Duodenal mucosa (tissue), 2 donors: ENCODE results near the gene RITA1.

ENCODE experiments used
- H3K27ac ChIP-seq: one replicate; pipeline ENCODE4 v1.7.0; 2013; ENCODE audit warnings: low read depth, low read length
- H3K27me3 ChIP-seq, 2 donors: one replicate each; pipeline ENCODE4 v1.7.0; 2013; ENCODE audit warnings: low read length in 2 of 2, control low read depth in 1 of 2; ENCODE audit not compliant: insufficient read depth in 2 of 2, control insufficient read depth in 1 of 2
- H3K36me3 ChIP-seq, 2 donors: one replicate each; pipeline ENCODE4 v1.7.0; 2013; ENCODE audit warnings: low read length in 2 of 2, control low read depth in 1 of 2; ENCODE audit not compliant: insufficient read depth in 2 of 2, control insufficient read depth in 1 of 2
- H3K4me1 ChIP-seq, 2 donors: one replicate each; pipeline ENCODE4 v1.7.0; 2013; ENCODE audit warnings: low read length in 2 of 2, control low read depth in 1 of 2; ENCODE audit not compliant: insufficient read depth in 2 of 2, control insufficient read depth in 1 of 2
- H3K4me3 ChIP-seq, 2 donors: one replicate each; pipeline ENCODE4 v1.7.0; 2013; ENCODE audit warnings: low read length in 2 of 2, low read depth in 1 of 2
- H3K9ac ChIP-seq, 2 donors: one replicate each; pipeline ENCODE4 v1.7.0; 2013; ENCODE audit warnings: low read length in 2 of 2, low read depth in 1 of 2
- H3K9me3 ChIP-seq, 2 donors: one replicate each; pipeline ENCODE4 v1.7.0; 2013; ENCODE audit warnings: low read length in 2 of 2, control low read depth in 1 of 2; ENCODE audit not compliant: control insufficient read depth in 1 of 2

RITA1 gene

DNA sequence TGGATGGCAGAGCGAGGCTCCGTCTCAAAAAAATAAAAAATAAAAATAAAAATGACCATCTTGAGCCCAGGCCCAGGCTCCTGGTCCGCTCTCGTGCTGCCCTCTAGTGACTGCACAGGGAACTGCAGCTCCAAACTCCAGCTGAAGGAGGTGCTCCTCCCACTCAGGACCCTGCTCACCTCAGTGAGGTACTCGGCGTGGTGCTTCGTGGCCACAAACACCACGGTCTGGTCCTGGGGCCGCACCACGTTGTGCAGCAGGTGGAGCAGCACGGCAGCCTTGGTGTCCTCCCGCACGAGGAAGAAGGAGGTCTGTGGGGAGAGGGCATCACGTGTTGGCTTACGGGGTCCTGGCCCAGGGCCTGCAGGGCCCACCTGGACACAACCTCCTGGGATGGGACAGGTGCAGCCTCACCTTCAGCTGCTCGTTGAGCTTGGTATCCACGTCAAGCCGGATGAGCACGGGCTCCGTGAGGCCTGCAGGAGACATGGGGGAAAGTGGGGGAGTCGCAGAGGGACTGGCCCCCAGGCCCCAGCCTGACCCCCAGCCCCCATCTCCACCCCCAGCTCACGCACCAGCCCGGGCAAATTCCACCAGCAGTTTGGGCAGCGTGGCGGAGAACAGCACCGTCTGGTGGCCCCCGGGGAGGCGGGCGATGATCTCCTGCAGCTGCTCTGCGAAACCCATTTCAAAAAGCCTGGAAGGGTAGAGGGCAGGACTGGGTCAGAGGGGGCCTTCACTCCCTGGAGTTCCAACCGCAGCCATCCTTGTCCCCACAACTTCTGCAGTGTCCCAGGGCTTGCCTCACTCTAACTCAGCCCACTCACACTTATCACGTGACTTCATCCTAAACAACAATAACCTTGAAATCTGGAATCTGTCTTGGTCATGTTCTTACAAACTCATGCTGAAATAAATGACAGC is 10.8 kb upstream of the RITA1 start:
- Histone ChIP-seq H3K9me3 (no peaks in the 10 kb centered on the region), H3K27ac (no peak overlapping the region), H3K4me1 (no peaks in the 10 kb centered on the region), H3K36me3 (peaks cover 61 to 87% of the 10 kb centered on the region in 2 donors), H3K27me3 (no peaks in the 10 kb centered on the region), H3K9ac (no peak overlapping the region), H3K4me3 (no peak overlapping the region)

DNA sequence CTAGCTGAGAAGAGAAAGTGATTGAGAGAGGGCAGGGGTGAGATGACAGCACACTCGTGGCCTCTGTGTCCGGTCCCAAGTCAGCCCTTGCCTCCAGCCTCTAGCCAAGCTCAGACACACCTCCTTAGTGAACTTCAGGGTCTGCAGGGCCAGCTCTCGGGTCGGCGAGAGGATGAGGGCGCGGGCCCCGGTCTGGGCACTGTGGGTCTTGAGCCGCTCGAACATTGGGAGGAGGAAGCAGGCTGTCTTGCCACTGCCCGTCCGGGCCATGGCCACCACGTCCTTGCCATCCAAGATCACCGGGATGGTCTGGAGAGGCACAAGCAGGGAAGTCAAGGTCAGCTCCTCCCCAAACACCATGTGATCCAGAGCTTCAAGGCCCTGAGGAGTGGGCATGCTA is 6.5 kb upstream of the RITA1 start:
- H3K9me3 ChIP-seq: no peaks in the 10 kb centered on the region
- peaks cover 37 to 66% of the 10 kb centered on the region in 2 donors for H3K36me3 ChIP-seq

DNA sequence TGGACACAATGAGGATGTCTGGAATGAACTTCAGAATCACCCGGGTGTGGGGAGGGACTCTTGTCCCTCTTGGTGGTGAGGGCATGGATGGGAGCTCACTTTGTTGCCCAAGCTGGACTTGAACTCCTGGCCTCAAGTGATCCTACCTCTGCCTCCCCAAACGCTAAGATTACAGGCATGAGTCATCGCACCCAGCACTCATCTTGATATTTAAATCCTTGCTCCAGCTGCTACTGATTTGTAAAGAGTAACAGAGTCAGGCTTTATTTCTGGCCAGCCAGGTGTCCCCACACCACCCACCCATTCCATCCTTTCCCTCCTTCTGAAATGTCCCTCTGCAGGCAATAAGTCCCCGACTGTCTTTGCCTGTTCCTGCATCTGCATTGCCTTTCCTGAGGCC is 5.2 kb upstream of the RITA1 start:
- no peak overlapping the region for H3K27ac ChIP-seq
- H3K9me3 ChIP-seq: no peaks in the 10 kb centered on the region
- no peak overlapping the region for H3K4me3 ChIP-seq
- H3K9ac ChIP-seq: no peak overlapping the region
- peaks cover 0 to 6% of the 10 kb centered on the region in 2 donors for H3K4me1 ChIP-seq
- peaks cover 33 to 56% of the 10 kb centered on the region in 2 donors for H3K36me3 ChIP-seq
- H3K27me3 ChIP-seq: no peaks in the 10 kb centered on the region

More for the DNA sequence above, 6.5 kb upstream of the RITA1 start:
- H3K27me3 ChIP-seq: no peaks in the 10 kb centered on the region
- no peak overlapping the region for H3K4me3 ChIP-seq
- no peak overlapping the region for H3K9ac ChIP-seq
- no peak overlapping the region for H3K27ac ChIP-seq
- peaks cover 0 to under 1% of the 10 kb centered on the region in 2 donors for H3K4me1 ChIP-seq

DNA sequence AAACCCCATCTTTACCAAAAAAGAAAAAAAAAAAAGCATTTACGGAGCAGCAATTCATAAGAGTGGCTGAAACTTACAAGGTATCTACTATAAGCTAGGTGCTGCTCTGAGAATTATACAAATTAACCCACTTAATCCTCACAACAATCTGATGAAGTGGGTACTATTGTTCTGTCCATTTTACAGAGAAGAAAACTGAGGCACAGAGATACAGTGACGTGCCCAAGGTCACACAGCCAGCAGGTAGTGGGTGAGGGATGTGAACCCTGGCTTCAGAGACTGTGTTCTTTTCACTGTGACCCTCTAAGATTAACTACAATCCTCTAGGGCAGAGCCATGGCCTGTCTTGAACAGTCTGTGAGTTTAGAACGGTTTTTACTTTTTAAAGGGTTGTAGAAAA is 3.5 kb upstream of the RITA1 start:
- Histone ChIP-seq H3K27me3 (no peaks in the 10 kb centered on the region), H3K4me3 (no peak overlapping the region), H3K27ac (no peak overlapping the region), H3K4me1 (peaks cover 10 to 17% of the 10 kb centered on the region in 2 donors), H3K9me3 (no peaks in the 10 kb centered on the region), H3K9ac (no peak overlapping the region), H3K36me3 (peaks cover 28 to 49% of the 10 kb centered on the region in 2 donors)

DNA sequence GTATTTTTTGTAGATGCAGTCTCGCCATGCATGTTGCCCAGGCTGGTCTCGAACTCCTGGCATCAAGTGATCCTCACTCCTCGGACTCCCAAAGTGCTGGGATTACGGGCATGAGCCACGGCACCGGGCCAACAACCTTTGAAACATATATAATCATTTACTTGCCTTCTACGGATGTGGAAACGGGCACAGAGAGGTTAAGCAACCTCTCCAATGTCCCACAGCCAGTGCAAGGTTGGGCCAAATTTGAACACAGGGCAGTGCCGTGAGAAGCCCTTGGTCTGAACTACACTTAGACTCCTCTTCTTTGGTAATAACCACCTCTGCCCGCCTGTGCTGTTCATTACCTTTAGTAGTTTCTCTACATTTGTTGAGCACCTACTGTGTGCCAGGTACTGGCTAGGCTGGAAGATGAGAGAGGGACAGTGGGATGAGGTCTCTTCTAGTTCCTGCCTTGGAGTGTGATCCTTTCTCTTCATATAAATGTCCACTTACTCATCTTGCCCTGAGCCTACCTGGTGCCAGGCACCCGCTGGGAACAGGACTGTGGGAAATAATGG is 2.4 kb upstream of the RITA1 start:
- Histone ChIP-seq H3K36me3 (peaks cover 18 to 38% of the 10 kb centered on the region in 2 donors), H3K27me3 (no peaks in the 10 kb centered on the region)

DNA sequence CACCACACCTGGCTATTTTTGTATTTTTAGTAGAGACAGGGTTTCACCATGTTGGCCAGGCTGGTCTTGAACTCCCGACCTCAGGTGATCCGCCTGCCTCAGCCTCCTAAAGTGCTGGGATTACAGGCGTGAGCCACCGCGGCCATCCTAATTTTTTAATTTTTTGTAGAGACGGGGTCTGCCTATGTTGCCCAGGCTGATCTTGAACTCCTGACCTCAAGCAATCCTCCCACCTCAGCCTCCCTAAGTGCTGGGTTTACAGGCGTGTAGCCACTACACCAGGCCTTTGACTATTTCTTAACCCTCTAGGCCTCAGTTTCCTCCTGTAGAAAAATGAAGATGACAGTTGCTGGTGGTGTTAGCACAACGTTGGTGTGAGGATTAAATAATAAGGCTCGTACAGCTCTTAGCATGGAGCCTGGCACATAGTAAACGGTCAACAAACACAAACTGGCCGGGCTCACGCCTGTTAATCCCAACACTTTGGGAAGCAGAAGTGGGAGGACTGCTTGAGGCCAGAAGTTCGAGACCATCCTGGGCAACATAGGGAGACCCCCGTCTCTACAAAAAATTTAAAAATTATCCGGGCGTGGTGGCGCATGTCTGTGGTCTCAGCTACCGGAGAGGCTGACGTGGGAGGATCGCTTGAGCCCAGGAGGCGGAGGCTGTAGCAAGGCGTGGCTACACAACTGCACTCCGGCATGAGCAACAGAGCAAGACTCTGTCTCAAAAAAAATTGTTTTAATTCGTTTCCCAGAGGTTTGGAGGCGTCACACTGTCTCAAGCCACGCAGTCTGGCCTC is 1.2 kb upstream of the RITA1 start:
- H3K4me3 ChIP-seq: peak overlapping the region; percentile 83 to 91
- H3K27me3 ChIP-seq: no peaks in the 10 kb centered on the region
- H3K9me3 ChIP-seq: no peaks in the 10 kb centered on the region
- peak overlapping the region; percentile 83 for H3K9ac ChIP-seq
- H3K4me1 ChIP-seq: peaks cover 13 to 21% of the 10 kb centered on the region in 2 donors
- H3K27ac ChIP-seq: peak overlapping the region; percentile 95
- H3K36me3 ChIP-seq: peaks cover 12 to 29% of the 10 kb centered on the region in 2 donors

More for the DNA sequence above, 2.4 kb upstream of the RITA1 start:
- H3K27ac ChIP-seq: no peak overlapping the region
- H3K4me3 ChIP-seq: no peak overlapping the region
- H3K4me1 ChIP-seq: peaks cover 13 to 21% of the 10 kb centered on the region in 2 donors
- no peaks in the 10 kb centered on the region for H3K9me3 ChIP-seq
- no peak overlapping the region for H3K9ac ChIP-seq

DNA sequence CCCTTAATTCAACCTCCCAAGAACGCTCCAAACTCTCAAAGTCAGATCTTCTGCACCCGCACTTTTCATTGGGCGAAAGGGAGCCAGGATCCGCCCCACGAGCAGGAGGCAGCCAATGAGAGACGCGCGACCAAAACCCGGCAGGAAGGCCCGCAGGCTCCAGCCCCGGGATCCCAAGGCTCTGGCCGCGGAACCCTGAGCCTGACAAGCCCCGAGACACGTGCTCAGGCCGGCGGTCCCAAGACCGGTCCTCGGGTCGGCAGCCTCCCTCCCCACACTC is 681 bp upstream of the RITA1 start:
- Histone ChIP-seq H3K36me3 (peaks cover 12 to 25% of the 10 kb centered on the region in 2 donors), H3K27me3 (no peaks in the 10 kb centered on the region), H3K9ac (peak overlapping the region; percentile 83), H3K4me1 (peaks cover 13 to 21% of the 10 kb centered on the region in 2 donors), H3K27ac (peak overlapping the region; percentile 95), H3K4me3 (peak overlapping the region; percentile 83 to 91), H3K9me3 (no peaks in the 10 kb centered on the region)

DNA sequence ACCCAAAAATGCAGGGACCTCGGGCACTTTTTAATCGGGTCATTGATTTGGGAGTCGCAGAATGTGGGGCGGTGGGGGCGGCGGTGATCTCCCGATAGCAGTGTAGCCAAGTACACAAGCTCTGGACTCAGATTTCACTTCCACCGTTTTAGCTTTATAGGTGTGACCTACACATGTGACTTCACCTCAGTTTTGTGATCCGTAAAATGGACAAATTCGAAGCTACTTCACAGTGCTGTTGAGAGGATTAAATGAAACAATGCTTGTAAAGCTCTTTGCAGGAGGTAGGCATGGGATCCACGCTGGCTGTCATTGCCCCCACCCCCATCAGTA is 478 bp downstream of the RITA1 start:
- Histone ChIP-seq H3K27ac (peak overlapping the region; percentile 95), H3K9me3 (no peaks in the 10 kb centered on the region), H3K36me3 (peaks cover 5 to 20% of the 10 kb centered on the region in 2 donors), H3K27me3 (no peaks in the 10 kb centered on the region), H3K4me1 (peaks cover 13 to 21% of the 10 kb centered on the region in 2 donors), H3K4me3 (peak overlapping the region; percentile 83 to 91), H3K9ac (peak overlapping the region; percentile 83)

DNA sequence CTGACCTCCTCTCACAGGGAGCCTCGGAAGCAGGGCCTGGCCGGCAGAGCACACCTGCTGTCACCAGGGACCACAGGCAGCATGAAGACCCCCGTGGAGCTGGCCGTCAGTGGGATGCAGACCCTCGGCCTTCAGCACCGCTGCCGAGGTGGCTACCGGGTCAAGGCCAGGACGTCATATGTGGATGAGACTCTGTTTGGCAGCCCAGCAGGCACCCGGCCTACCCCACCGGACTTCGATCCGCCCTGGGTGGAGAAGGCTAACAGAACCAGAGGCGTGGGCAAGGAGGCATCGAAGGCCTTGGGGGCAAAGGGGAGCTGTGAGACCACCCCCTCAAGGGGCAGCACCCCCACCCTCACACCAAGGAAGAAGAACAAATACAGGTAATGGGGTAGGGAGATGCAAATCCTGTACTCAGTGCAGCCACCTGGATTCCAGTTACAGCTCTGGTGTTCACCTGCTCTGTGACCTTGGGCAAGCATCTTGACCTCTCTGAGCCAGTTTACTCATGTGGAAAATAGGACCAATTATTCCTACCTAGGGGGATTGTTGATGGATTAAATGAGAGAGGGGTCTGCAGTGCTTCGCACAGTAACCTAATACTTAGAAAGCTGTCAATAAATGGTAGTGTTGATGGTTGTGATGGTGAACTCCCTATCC is 1.3 kb downstream of the RITA1 start:
- no peaks in the 10 kb centered on the region for H3K9me3 ChIP-seq
- H3K27ac ChIP-seq: no peak overlapping the region
- no peaks in the 10 kb centered on the region for H3K27me3 ChIP-seq
- peak overlapping the region; percentile 83 to 91 for H3K4me3 ChIP-seq
- peaks cover 13 to 21% of the 10 kb centered on the region in 2 donors for H3K4me1 ChIP-seq
- H3K36me3 ChIP-seq: peaks cover 5 to 26% of the 10 kb centered on the region in 2 donors
- H3K9ac ChIP-seq: peak overlapping the region; percentile 83
